OCI-LY7 (cell line): ENCODE data around the gene PEPD.

Experiments used
- CTCF ChIP-seq: fragments of 200-600 bp; sonication (generic); conservative IDR thresholded peaks from 2 replicates; pipeline ENCODE4 v1.5.1; 2014; ENCODE audit warnings: mild to moderate bottlenecking, antibody characterized with exemption, low read length, moderate library complexity, mixed read lengths
- EZH2phosphoT487 ChIP-seq: fragments of 200-600 bp; sonication (generic); IDR thresholded peaks from 2 replicates; pipeline ENCODE4 v1.6.1; 2018; ENCODE audit warnings: low read depth, borderline replicate concordance, mild to moderate bottlenecking, mixed run types, antibody characterized with exemption, low read length, moderate library complexity, mixed read lengths

- TF ChIP-seq CTCF, result no peak
- TF ChIP-seq EZH2phosphoT487, result no peak
Measured at GRCh38 chr19:33403973-33404304, 117.7 kb downstream of the PEPD start.
